SK-N-SH (cell line): ENCODE measurements around the gene RNF126.

ENCODE experiments used
- CTCF ChIP-seq: fragments of 200-600 bp; sonication (generic); IDR thresholded peaks from 2 replicates; pipeline ENCODE4 v1.6.1; 2017; ENCODE audit warnings: antibody characterized with exemption, mild to moderate bottlenecking, moderate library complexity
- MAX ChIP-seq: IDR thresholded peaks from 2 replicates; pipeline ENCODE4 v1.4.0; 2012; ENCODE audit warnings: low read depth
- RCOR1 ChIP-seq: fragments of 150-350 bp; IDR thresholded peaks from 2 replicates; pipeline ENCODE4 v1.6.1; 2017; ENCODE audit warnings: antibody characterized with exemption, low read length
- USF1 ChIP-seq: IDR thresholded peaks from 2 replicates; pipeline ENCODE4 v1.4.0; 2012; ENCODE audit warnings: low read depth, borderline replicate concordance

GRCh38 chr19:656751-657559, 6.1 kb downstream of the RNF126 start:
- TF ChIP-seq MAX (no peak), RCOR1 (no peak), CTCF (no peak), USF1 (no peak)
